ENCODE measurements around the gene PRM1. TPM values are rescaled to one million over a fixed set of nuclear protein-coding genes. Genes with fewer than 3 reads are reported as not detected.
A peak's percentile ranks its signal among the peaks of the same experiment; 100 is the strongest.

Gene PRM1
- total and polyA plus RNA-seq, 2 of the 13 experiments (the other 11 are each of a cell fraction or from before 2014, with no cell fraction given): not detected

GRCh38 chr16:11296706-11297491 lies 15.8 kb upstream of the PRM1 start (continued):
- TF ChIP-seq ZNF512 (CRISPR knock-in tag; IDR thresholded peaks at IDR 0.05) (no peak), RBM39 (IDR thresholded peaks at IDR 0.05; ENCODE audit: low read depth, low read length, poor library complexity, severe bottlenecking) (no peak), ETV5 (CRISPR knock-in tag; IDR thresholded peaks at IDR 0.05; ENCODE audit: borderline replicate concordance) (peak; percentile 41; the same call in 1 of the 2 replicates), U2AF1 (optimal IDR thresholded peaks at IDR 0.05; ENCODE audit: low read depth, low read length) (no peak), ZFP82 (CRISPR knock-in tag; IDR thresholded peaks at IDR 0.05; ENCODE audit: borderline replicate concordance) (no peak), ZSCAN21 (CRISPR knock-in tag; IDR thresholded peaks at IDR 0.05; ENCODE audit: borderline replicate concordance) (no peak), ZNF567 (CRISPR knock-in tag; IDR thresholded peaks at IDR 0.05; ENCODE audit: borderline replicate concordance) (peak; percentile 88), SIN3A (IDR thresholded peaks at IDR 0.05; ENCODE audit: borderline replicate concordance, low read depth, low read length) (no peak), ZNF275 (CRISPR knock-in tag; IDR thresholded peaks at IDR 0.05; ENCODE audit: borderline replicate concordance) (no peak), AKNA (CRISPR knock-in tag; IDR thresholded peaks at IDR 0.05; ENCODE audit: borderline replicate concordance) (0 out of 2 replicates have a peak, but pooled peaks have one; percentile 36), TFAP4 (IDR thresholded peaks at IDR 0.05; ENCODE audit: borderline replicate concordance, low read depth) (no peak), ADNP (CRISPR knock-in tag; IDR thresholded peaks at IDR 0.05) (no peak), ZNF543 (CRISPR knock-in tag; IDR thresholded peaks at IDR 0.05) (peak; percentile 74; the same call in 1 of the 2 replicates), ZNF589 (CRISPR knock-in tag; conservative IDR thresholded peaks at IDR 0.05) (no peak), ZFP36 (IDR thresholded peaks at IDR 0.05; ENCODE audit: borderline replicate concordance, low read depth, low read length, partially characterized antibody) (no peak), SPEN (CRISPR knock-in tag; IDR thresholded peaks at IDR 0.05; ENCODE audit: low read depth) (0 out of 2 replicates have a peak, but pooled peaks have one; percentile 1), ZSCAN29 (CRISPR knock-in tag; conservative IDR thresholded peaks at IDR 0.05) (no peak; the same call in 1 of the 2 replicates), ZNF350 (CRISPR knock-in tag; IDR thresholded peaks at IDR 0.05; ENCODE audit: borderline replicate concordance, low read depth) (0 out of 2 replicates have a peak, but pooled peaks have one; percentile 31), JDP2 (CRISPR knock-in tag; IDR thresholded peaks at IDR 0.05; ENCODE audit: borderline replicate concordance) (no peak)
